ENCODE measurements around the gene STEEP1.
"Not testable (repeated sequence)": the region's sequence is repeated elsewhere in the genome, so short reads cannot be mapped to it uniquely, and the experiment has no call there.

The STEEP1 gene

GRCh38 chrX:119500061-119500800 lies 65.0 kb downstream of the STEEP1 start:
- H3K27ac ChIP-seq (ENCODE audit: low read depth, low read length) = no peak overlapping the region
- no peaks in the 10 kb centered on the region for H3K9me3 ChIP-seq (ENCODE audit: low read length)
- H3K4me1 ChIP-seq (ENCODE audit: insufficient read depth, low read length) = no peaks in the 10 kb centered on the region

DNA sequence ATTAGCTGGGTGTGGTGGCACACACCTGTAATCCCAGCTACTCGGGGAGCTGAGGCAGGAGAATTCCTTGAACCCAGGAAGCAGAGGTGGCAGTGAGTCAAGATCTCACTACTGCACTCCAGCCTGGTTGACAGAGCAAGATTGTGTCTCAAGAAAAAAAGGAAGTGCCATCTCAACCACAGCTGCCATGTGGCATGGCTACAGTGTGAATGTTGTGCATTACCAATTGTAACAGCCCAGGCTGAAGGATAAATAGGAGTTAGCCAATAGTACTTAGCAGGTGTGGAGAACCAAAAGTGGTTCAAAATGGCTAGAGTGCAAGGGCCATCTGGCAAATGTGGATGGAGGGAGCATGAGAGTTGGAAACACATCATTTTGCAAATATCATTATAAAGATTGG lies 68.0 kb downstream of the STEEP1 start:
- Histone ChIP-seq H3K27ac (ENCODE audit: low read depth, low read length) (no peak overlapping the region), H3K9ac (ENCODE audit: low read length) (no peak overlapping the region), H3K9me3 (ENCODE audit: low read length) (no peaks in the 10 kb centered on the region), H3K36me3 (ENCODE audit: insufficient read depth, low read length) (no peaks in the 10 kb centered on the region), H3K4me3 (ENCODE audit: low read depth in 1 of 2, low read length in 2 of 2) (no peak overlapping the region), H3K27me3 (ENCODE audit: control insufficient read depth in 1 of 2, insufficient read depth in 2 of 2, low read length in 2 of 2) (no peaks in the 10 kb centered on the region), H3K4me1 (ENCODE audit: insufficient read depth, low read length) (no peaks in the 10 kb centered on the region)

More at GRCh38 chrX:119500061-119500800, 65.0 kb downstream of the STEEP1 start:
- H3K36me3 ChIP-seq (ENCODE audit: insufficient read depth, low read length) = no peaks in the 10 kb centered on the region
- no peak overlapping the region for H3K9ac ChIP-seq (ENCODE audit: low read length)
- no peak overlapping the region for H3K4me3 ChIP-seq (ENCODE audit: low read depth in 1 of 2, low read length in 2 of 2)
- peaks cover 0 to 4% of the 10 kb centered on the region in 2 donors for H3K27me3 ChIP-seq (ENCODE audit: control insufficient read depth in 1 of 2, insufficient read depth in 2 of 2, low read length in 2 of 2)

DNA sequence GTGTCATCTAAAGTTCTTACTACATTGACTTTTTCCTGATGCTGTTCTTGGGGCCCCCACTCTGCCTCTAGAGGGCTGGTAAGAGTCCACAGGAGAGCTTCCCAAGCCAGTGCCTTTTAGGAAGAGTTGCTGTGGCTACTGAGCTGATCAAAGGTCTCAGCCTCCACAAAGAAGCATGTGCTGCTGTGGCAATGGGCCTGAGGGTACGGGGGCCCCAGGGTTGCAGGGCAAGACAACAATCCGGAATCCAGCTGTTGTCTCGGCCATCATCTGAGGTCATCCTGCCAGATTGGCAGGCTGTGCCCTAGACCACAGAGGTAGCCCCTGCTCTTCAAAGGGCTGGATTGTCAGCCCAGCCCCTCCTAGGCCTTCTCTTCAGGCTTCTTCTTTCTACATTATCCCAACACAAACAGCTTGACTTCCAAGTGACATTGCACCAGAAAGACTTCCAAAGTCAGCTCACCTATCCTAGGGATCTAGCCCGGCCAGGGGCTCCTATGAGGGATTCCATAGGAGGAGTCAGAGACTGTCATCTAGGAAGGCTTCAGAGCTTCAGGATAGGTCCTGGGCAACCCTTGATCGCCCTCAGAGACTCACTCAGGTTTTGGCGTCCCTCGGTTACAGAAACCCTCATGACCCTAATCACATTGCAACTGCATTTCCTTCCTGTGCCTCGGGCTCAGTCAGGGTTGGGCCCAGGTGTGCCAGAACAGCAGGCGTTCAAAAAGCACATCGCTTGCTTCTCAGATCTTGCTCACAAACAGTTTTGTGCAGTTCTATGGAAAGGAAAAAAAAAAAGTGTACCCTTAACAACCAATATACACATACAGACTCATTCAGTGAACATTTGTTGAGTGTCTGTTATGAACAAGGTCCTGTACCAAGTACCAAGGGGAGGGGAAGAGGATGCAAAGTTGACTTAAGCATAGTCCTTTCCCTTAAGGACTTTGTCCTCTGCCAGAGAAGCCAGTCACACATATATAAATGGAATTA lies 69.2 kb downstream of the STEEP1 start:
- Histone ChIP-seq H3K4me3 (ENCODE audit: low read depth in 1 of 2, low read length in 2 of 2) (no peak overlapping the region), H3K9me3 (ENCODE audit: low read length) (no peaks in the 10 kb centered on the region), H3K27me3 (ENCODE audit: control insufficient read depth in 1 of 2, insufficient read depth in 2 of 2, low read length in 2 of 2) (no peaks in the 10 kb centered on the region), H3K4me1 (ENCODE audit: insufficient read depth, low read length) (no peaks in the 10 kb centered on the region), H3K36me3 (ENCODE audit: insufficient read depth, low read length) (no peaks in the 10 kb centered on the region), H3K27ac (ENCODE audit: low read depth, low read length) (no peak overlapping the region), H3K9ac (ENCODE audit: low read length) (no peak overlapping the region)

GRCh38 chrX:119493851-119494495 lies 71.2 kb downstream of the STEEP1 start:
- not testable (repeated sequence) for H3K36me3 ChIP-seq (ENCODE audit: insufficient read depth, low read length); H3K27me3 ChIP-seq (ENCODE audit: control insufficient read depth in 1 of 2, insufficient read depth in 2 of 2, low read length in 2 of 2); H3K4me3 ChIP-seq (ENCODE audit: low read depth in 1 of 2, low read length in 2 of 2); H3K4me1 ChIP-seq (ENCODE audit: insufficient read depth, low read length); H3K9me3 ChIP-seq (ENCODE audit: low read length); H3K9ac ChIP-seq (ENCODE audit: low read length); H3K27ac ChIP-seq (ENCODE audit: low read depth, low read length)

DNA sequence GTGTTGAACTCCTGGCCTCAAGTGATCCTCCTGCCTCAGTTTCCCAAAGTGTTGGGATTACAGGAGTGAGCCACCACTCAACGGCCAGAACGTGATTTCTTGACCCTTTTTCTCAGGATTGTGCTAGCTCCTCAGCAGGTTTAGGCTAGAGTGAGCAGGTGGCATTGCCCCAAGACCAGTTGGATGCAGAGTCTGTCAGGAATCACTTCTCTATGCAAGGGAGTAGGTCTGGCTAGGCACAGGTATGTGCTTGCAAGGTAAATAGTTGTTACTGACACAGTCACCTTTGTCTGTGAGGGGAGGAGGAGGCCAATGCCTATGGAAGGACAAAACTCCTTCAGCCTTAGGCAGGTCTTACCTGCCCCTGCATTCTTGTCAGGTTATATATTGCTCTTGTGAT lies 72.7 kb downstream of the STEEP1 start:
- no peak overlapping the region for H3K27ac ChIP-seq (ENCODE audit: low read depth, low read length)
- no peak overlapping the region for H3K9ac ChIP-seq (ENCODE audit: low read length)
- H3K9me3 ChIP-seq (ENCODE audit: low read length) = no peaks in the 10 kb centered on the region
- no peak overlapping the region for H3K4me3 ChIP-seq (ENCODE audit: low read depth in 1 of 2, low read length in 2 of 2)
- no peaks in the 10 kb centered on the region for H3K4me1 ChIP-seq (ENCODE audit: insufficient read depth, low read length)
- no peaks in the 10 kb centered on the region for H3K36me3 ChIP-seq (ENCODE audit: insufficient read depth, low read length)
- H3K27me3 ChIP-seq (ENCODE audit: control insufficient read depth in 1 of 2, insufficient read depth in 2 of 2, low read length in 2 of 2) = peaks cover 0 to 6% of the 10 kb centered on the region in 2 donors

DNA sequence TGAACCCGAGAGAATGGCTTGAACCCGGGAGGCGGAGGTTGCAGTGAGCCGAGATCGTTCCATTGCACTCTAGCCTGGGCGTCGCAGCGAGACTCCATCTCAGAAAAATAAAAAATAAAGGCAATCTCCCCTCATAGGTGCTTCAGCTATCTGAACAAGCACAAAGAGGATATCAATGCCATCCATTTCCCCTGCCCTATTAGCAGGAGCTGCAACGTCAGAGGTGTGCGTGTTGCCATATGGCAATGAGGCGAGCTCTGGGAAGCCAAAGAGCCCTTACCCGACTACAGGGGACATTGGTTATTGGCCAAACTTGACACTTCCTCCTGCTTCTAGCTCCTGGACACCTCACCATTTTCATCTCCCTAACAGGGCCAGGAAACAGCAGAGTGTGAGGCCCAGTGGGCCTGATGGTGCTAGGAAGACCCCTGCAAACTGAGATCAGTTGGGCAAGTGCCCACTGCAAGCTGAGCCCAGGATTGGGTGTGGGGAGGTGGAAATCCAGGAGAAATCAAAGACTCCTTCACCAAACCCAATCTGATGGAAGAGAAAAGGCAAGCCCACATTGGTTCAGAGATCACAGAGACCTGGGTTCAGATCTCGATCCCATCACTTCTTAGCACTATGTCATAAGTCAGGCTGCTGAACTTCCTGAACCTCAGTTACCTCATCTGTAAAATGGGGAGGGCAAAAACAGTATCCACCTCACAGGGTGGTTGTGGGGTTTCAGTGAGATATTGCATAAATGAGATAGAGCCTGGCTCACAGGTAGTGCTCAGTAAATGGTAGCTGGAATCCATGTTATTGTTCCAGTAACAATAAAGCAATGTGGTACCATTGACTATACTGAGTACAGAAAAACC lies 75.8 kb downstream of the STEEP1 start:
- Histone ChIP-seq H3K9me3 (ENCODE audit: low read length) (no peaks in the 10 kb centered on the region), H3K27ac (ENCODE audit: low read depth, low read length) (no peak overlapping the region), H3K27me3 (ENCODE audit: control insufficient read depth in 1 of 2, insufficient read depth in 2 of 2, low read length in 2 of 2) (peaks cover 0 to 6% of the 10 kb centered on the region in 2 donors), H3K4me1 (ENCODE audit: insufficient read depth, low read length) (no peaks in the 10 kb centered on the region), H3K36me3 (ENCODE audit: insufficient read depth, low read length) (no peaks in the 10 kb centered on the region), H3K9ac (ENCODE audit: low read length) (no peak overlapping the region), H3K4me3 (ENCODE audit: low read depth in 1 of 2, low read length in 2 of 2) (no peak overlapping the region)

- no peak overlapping the region for H3K9ac ChIP-seq (ENCODE audit: low read length)
- H3K4me1 ChIP-seq (ENCODE audit: insufficient read depth, low read length) = no peaks in the 10 kb centered on the region
- no peaks in the 10 kb centered on the region for H3K36me3 ChIP-seq (ENCODE audit: insufficient read depth, low read length)
- H3K27me3 ChIP-seq (ENCODE audit: control insufficient read depth in 1 of 2, insufficient read depth in 2 of 2, low read length in 2 of 2) = peaks cover 0 to 6% of the 10 kb centered on the region in 2 donors
- H3K4me3 ChIP-seq (ENCODE audit: low read depth in 1 of 2, low read length in 2 of 2) = no peak overlapping the region
- no peak overlapping the region for H3K27ac ChIP-seq (ENCODE audit: low read depth, low read length)
- no peaks in the 10 kb centered on the region for H3K9me3 ChIP-seq (ENCODE audit: low read length)
These were observed 76.5 kb downstream of the STEEP1 start for GRCh38 chrX:119488749-119489148.
